HL-60 (cell line): ENCODE results near the gene EFS.
A peak's percentile ranks its signal among the peaks of the same experiment; 100 is the strongest.

Source experiments
- CTCF ChIP-seq: IDR thresholded peaks from one replicate; pipeline ENCODE4 v1.5.1; 2011; ENCODE audit warnings: low read length, control low read depth, inconsistent platforms; ENCODE audit not compliant: insufficient read depth
- GABPA ChIP-seq: IDR thresholded peaks from 2 replicates; pipeline ENCODE4 v1.6.1; 2012; ENCODE audit warnings: low read depth

GRCh38 chr14:23320584-23321571 lies 44.1 kb downstream of the EFS start, which contains the start of gene PABPN1:
- TF ChIP-seq CTCF (no peak), GABPA (peak; percentile 66)
